Endothelial cell of umbilical vein (primary cell): Measurements from ENCODE around the gene TNS1. TPM values are rescaled to one million over a fixed set of nuclear protein-coding genes. Genes with fewer than 3 reads are reported as not detected.

Source experiments
- BruUV-seq: library from RNA; stranded (reverse); fragments of 400-500 nt; replicated peaks from 2 replicates; lab custom pipeline; 2021; lab: Mats Ljungman, UMichigan
- CTCF ChIA-PET: fragments of 300-600, 350-600 bp; sonication (Branson Sonifier 250); formaldehyde crosslinking; loops from one replicate; lab custom pipeline; 2021; ENCODE audit warnings: antibody characterized with exemption, inconsistent platforms; lab: Charles Lee
- POLR2A ChIA-PET: fragments of 300-600, 350-600 bp; sonication (Branson Sonifier 250); formaldehyde crosslinking; loops from one replicate; lab custom pipeline; 2021; ENCODE audit warnings: antibody characterized with exemption, inconsistent platforms; lab: Charles Lee
- DNase-seq: peaks from one replicate; pipeline ENCODE4 v3.0.0-alpha.2; 2011; ENCODE audit warnings: low read depth, low spot score
- FAIRE-seq: peaks from 2 replicates; lab custom pipeline; 2011; peaks lifted over from hg19 to GRCh38; lab: Jason Lieb, UNC
- H2AFZ ChIP-seq: 2 replicates; pipeline ENCODE4 v1.6.0; 2012; ENCODE audit warnings: low read depth, low read length, control low read depth, inconsistent platforms
- H3K27ac ChIP-seq: 2 replicates; pipeline ENCODE4 v1.5.1; 2011; ENCODE audit warnings: low read depth, mild to moderate bottlenecking, control low read depth, low read length, moderate library complexity; ENCODE audit not compliant: insufficient read depth
- H3K27me3 ChIP-seq, 2 experiments: 2 replicates each; pipeline versions ENCODE4 v1.6.0 to v1.6.1; 2011; ENCODE audit warnings: low read length in 2 of 2, mixed read lengths in 1 of 2; ENCODE audit not compliant: control insufficient read depth in 2 of 2, insufficient read depth in 2 of 2
- H3K36me3 ChIP-seq, 2 experiments: 2 replicates in 1 of 2; 3 replicates in 1 of 2; pipeline ENCODE4 v1.5.1; 2011; ENCODE audit warnings: low read length in 2 of 2, mild to moderate bottlenecking in 1 of 2, moderate library complexity in 1 of 2; ENCODE audit not compliant: control insufficient read depth in 2 of 2, insufficient read depth in 2 of 2; ENCODE audit errors: extremely low read depth in 1 of 2
- H3K4me1 ChIP-seq: 3 replicates; pipeline ENCODE4 v1.5.1; 2011; ENCODE audit warnings: mild to moderate bottlenecking, low read length; ENCODE audit not compliant: control insufficient read depth, insufficient read depth; ENCODE audit errors: extremely low read depth
- H3K4me2 ChIP-seq: 2 replicates; pipeline ENCODE4 v1.6.1; 2011; ENCODE audit warnings: low read length, control low read depth, mixed read lengths; ENCODE audit not compliant: insufficient read depth
- H3K4me3 ChIP-seq, 3 experiments: fragments of 200-600 bp in 1 of 3; sonication (generic), shearing (Covaris generic) in 1 of 3; replicated peaks in 1 of 3; 2 replicates each; pipeline ENCODE4 v1.5.1; 2011 to 2016; ENCODE audit warnings: control low read depth in 3 of 3, low read length in 3 of 3, mild to moderate bottlenecking in 2 of 3, inconsistent platforms in 1 of 3, low read depth in 1 of 3, moderate library complexity in 1 of 3; ENCODE audit not compliant: insufficient read depth in 1 of 3
- H3K79me2 ChIP-seq: 2 replicates; pipeline ENCODE4 v1.6.0; 2012; ENCODE audit warnings: low read length, inconsistent platforms; ENCODE audit not compliant: control insufficient read depth, insufficient read depth
- H3K9ac ChIP-seq: replicated peaks from 2 replicates; pipeline ENCODE3; 2011; ENCODE audit warnings: low read length, control low read depth; ENCODE audit not compliant: insufficient read depth; ENCODE audit errors: extremely low read depth
- H3K9me1 ChIP-seq: replicated peaks from 3 replicates; pipeline ENCODE4 v1.6.0; 2011; ENCODE audit warnings: mild to moderate bottlenecking, low read length; ENCODE audit not compliant: control insufficient read depth, insufficient read depth; ENCODE audit errors: extremely low read depth
- H3K9me3 ChIP-seq: replicated peaks from 2 replicates; pipeline ENCODE4 v1.5.1; 2012; ENCODE audit warnings: low read length, inconsistent platforms; ENCODE audit not compliant: control insufficient read depth, insufficient read depth
- H4K20me1 ChIP-seq: replicated peaks from 2 replicates; pipeline ENCODE3; 2011; ENCODE audit warnings: mild to moderate bottlenecking, low read length; ENCODE audit not compliant: control insufficient read depth, insufficient read depth; ENCODE audit errors: extremely low read depth
- EZH2 ChIP-seq: IDR thresholded peaks from 2 replicates; pipeline ENCODE4 v1.6.1; 2012; ENCODE audit warnings: borderline replicate concordance, low read depth, mild to moderate bottlenecking, moderate library complexity, low read length, inconsistent platforms; ENCODE audit not compliant: severe bottlenecking
- JUN ChIP-seq: IDR thresholded peaks from 2 replicates; pipeline ENCODE4 v1.6.1; 2011; ENCODE audit warnings: borderline replicate concordance, low read depth; ENCODE audit not compliant: insufficient read length, insufficient read depth
- POLR2A ChIP-seq: IDR thresholded peaks from 2 replicates; pipeline ENCODE4 v1.6.1; 2012; ENCODE audit warnings: low read depth, mild to moderate bottlenecking, control low read depth, low read length
- POLR2AphosphoS5 ChIP-seq: IDR thresholded peaks from 2 replicates; pipeline ENCODE4 v1.6.1; 2012; ENCODE audit warnings: low read depth, mild to moderate bottlenecking, control low read depth, low read length, moderate library complexity; ENCODE audit not compliant: insufficient read depth
- dilution Hi-C: fragments of 300-500 bp; cut with MboI; formaldehyde crosslinking; loops from one replicate; pipeline ENCODE4 v1.15.0; 2019; ENCODE audit warnings: low sequenced_read_pairs; ENCODE audit not compliant: extremely low pct_ligation_motif_present
- intact Hi-C: fragments of 100-400 bp; cut with micrococcal nuclease; formaldehyde crosslinking; loops from one replicate; pipeline ENCODE4 v1.10.0; 2022
- polyA plus RNA-seq, 4 experiments: library from polyadenylated mRNA; depleted of rRNA in 3 of 4; stranded (reverse) in 3 of 4; unstranded in 1 of 4; fragments of >200 nt; gene quantifications; 2 replicates each; pipeline versions ENCODE4 v1.2.1 to v1.2.3, GENCODE V29; 2011 to 2012; ENCODE audit warnings: missing spikeins in 1 of 4
- total RNA-seq: library from RNA; stranded (reverse); gene quantifications from 2 replicates; pipeline ENCODE4 v1.2.3, GENCODE V29; 2021

Gene TNS1
- total and polyA plus RNA-seq, 2 donors (not counting 3 experiments of a cell fraction or from before 2014, with no cell fraction given) = 11.0 to 52.1 TPM

GRCh38 chr2:217847552-217848350 lies 155.0 kb downstream of the TNS1 start:
- no peaks in the 10 kb centered on the region for H3K27me3 ChIP-seq
- H3K9me3 ChIP-seq = no peaks in the 10 kb centered on the region
- dilution Hi-C loops = no loop called here
- BruUV-seq = no TSS peak
- H3K79me2 ChIP-seq = peaks cover 31% of the 10 kb centered on the region
- FAIRE-seq = no peak
- H3K4me1 ChIP-seq = peaks cover 41% of the 10 kb centered on the region
- no peak overlapping the region for H3K4me3 ChIP-seq
- H4K20me1 ChIP-seq = no peaks in the 10 kb centered on the region
- DNase-seq = no peak
- no peak for TF ChIP-seq POLR2AphosphoS5
- TF ChIP-seq EZH2 = no peak
- no peak for TF ChIP-seq JUN
- TF ChIP-seq POLR2A = no peak
- no peaks in the 10 kb centered on the region for H3K9me1 ChIP-seq
- ChIA-PET POLR2A (no interaction called here), CTCF (interaction anchor here (1.4 to 3.2 kb wide), 2 partner anchors 31 to 39 kb away, joined by 4 to 17 read pairs; no protein-coding TSS in a partner anchor)
- H2AFZ ChIP-seq = no peak overlapping the region
- no peak overlapping the region for H3K27ac ChIP-seq
- intact Hi-C loops = no loop called here
- H3K9ac ChIP-seq = no peak overlapping the region
- no peaks in the 10 kb centered on the region for H3K36me3 ChIP-seq
- H3K4me2 ChIP-seq = no peak overlapping the region

GRCh38 chr2:217847115-217847514 lies 155.7 kb downstream of the TNS1 start:
- H3K36me3 ChIP-seq = no peaks in the 10 kb centered on the region
- POLR2A ChIA-PET = no interaction called here
- peaks cover 41% of the 10 kb centered on the region for H3K4me1 ChIP-seq
- peaks cover 31% of the 10 kb centered on the region for H3K79me2 ChIP-seq
- dilution Hi-C loops (no loop called here), intact Hi-C loops (no loop called here)
- no peaks in the 10 kb centered on the region for H3K9me3 ChIP-seq
- H2AFZ ChIP-seq = no peak overlapping the region
- no peaks in the 10 kb centered on the region for H4K20me1 ChIP-seq
- no peaks in the 10 kb centered on the region for H3K9me1 ChIP-seq
- DNase-seq (no peak), FAIRE-seq (no peak)
- TF ChIP-seq JUN = no peak
- H3K27ac ChIP-seq = no peak overlapping the region
- H3K4me3 ChIP-seq = no peak overlapping the region
- BruUV-seq = no TSS peak
- H3K27me3 ChIP-seq = no peaks in the 10 kb centered on the region
- no peak overlapping the region for H3K9ac ChIP-seq
- peak overlapping the region; percentile 0 for H3K4me2 ChIP-seq
- CTCF ChIA-PET = interaction anchor here (0.7 to 1.6 kb wide), 5 partner anchors 10 to 57 kb away, joined by 3 to 6 read pairs (median 5); no protein-coding TSS in a partner anchor
